GM19193 (cell line): ENCODE measurements around the gene SPATA21.

Source experiments
- POLR2A ChIP-seq: IDR thresholded peaks from 4 replicates; pipeline ENCODE4 v1.6.1; 2011; ENCODE audit not compliant: insufficient read depth, insufficient read length; ENCODE audit errors: extremely low read depth

Gene SPATA21

GRCh38 chr1:16436946-16437474, at the start of gene SPATA21:
SPATA21 (minus strand) TSS chr1:16437424; CDS start chr1:16431371, 6,053 bp downstream.
- TF ChIP-seq POLR2A = no peak

- TF ChIP-seq POLR2A = no peak
Measured at GRCh38 chr1:16484931-16485330, 47.7 kb upstream of the SPATA21 start.

DNA sequence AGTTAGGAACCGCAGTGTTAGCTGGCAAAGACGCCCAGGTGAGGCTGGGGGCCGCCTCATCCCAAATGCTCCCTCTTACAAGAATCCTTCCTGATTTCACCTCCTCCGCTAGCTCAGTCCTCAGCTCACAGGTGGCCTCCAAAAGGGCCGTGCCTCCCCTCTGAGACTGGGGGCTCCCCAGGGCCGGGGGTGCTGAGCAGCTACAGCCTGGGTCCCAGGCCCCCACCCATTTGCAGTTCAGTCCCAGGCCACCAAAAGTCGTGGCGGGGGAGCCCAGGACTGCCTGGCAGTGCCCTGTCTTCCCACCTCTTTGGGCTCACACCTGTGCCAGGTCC, 47.2 kb upstream of the SPATA21 start:
- TF ChIP-seq POLR2A = no peak

DNA sequence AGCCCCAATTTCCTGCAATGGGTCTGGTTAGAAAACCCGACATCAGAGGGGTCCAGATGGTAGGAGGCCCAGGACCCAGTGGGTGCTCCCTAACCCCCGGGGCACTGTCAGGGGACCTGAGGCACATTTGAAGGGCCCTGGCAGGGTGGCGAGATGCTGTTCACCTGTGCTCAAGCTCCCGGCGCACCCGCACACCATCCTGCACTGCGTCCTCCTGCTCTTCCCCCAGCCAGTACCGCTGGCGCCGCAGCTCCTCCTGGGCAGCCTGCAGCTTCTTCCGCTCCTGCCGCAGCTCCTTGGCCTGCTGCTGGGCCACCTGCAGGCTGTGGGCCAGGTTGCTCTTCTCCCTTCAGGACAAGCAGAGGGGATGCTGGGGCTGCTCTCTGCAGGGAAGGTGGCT, 40.9 kb upstream of the SPATA21 start:
- no peak for TF ChIP-seq POLR2A

DNA sequence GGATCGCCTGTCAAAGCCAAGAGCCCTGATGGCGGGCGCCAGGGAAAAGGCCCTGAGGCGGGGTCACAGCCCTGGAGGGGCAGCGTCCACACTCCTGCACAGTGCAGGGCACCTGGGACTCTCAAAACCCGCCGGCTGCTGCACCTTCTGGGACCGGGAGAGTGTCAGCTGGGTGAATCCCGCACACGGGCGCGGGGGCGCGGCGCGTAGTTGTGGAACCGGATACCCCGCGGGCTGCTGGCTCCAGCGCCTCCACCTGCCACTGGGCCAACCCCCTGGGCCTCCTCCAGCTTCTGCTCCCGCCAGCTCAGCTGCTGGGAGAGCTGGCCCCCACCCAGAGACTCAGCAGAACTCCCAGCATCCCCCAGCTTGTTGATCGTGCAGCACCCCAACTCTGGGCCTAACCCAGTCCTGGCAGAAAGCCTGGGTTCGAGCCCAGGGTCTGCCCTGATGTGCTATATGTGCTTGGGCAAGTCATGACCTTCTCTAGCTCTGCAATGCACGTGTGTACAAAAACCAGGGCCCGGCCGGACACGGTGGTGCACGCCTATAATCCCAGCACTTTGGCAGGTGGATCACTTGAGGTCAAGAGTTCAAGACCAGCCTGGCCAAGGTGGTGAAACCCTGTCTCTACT, 37.1 kb upstream of the SPATA21 start:
- no peak for TF ChIP-seq POLR2A

GRCh38 chr1:16468558-16468957, 31.3 kb upstream of the SPATA21 start:
- no peak for TF ChIP-seq POLR2A

DNA sequence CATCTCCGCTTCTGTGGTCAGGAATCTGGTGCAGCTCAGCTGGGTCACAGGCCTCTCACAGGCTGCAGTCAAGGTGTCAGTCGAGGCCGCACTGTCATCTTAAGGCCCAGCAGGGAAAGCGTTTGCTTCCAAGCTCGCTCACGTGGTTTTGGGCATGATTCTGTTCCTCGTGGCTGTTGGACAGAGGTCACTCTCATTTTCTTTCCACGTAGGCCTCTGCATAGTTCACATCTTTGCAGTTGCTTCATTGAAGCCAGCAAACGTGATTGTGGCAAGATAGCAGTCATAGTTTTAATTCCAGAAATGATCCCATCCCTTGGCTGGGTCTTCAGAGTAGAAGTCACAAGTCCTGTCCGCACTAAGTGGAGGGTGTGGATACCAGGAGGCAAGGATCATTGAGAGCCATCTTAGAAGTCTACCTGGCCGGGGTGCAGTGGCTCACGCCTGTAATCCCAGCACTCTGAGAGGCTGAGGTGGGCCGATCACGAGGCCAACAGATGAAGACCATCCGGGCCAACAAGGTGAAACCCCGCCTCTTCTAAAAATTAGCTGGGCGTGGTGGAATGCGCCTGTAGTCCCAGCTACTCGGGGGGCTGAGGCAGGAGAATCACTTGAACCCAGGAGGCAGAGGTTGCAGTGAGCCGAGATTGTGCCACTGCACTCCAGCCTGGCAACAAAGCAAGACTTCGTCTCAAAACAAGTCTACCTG, 27.8 kb upstream of the SPATA21 start:
- no peak for TF ChIP-seq POLR2A

GRCh38 chr1:16462773-16463330, 25.6 kb upstream of the SPATA21 start:
- TF ChIP-seq POLR2A = no peak

GRCh38 chr1:16461681-16462080, 24.5 kb upstream of the SPATA21 start:
- TF ChIP-seq POLR2A = no peak

DNA sequence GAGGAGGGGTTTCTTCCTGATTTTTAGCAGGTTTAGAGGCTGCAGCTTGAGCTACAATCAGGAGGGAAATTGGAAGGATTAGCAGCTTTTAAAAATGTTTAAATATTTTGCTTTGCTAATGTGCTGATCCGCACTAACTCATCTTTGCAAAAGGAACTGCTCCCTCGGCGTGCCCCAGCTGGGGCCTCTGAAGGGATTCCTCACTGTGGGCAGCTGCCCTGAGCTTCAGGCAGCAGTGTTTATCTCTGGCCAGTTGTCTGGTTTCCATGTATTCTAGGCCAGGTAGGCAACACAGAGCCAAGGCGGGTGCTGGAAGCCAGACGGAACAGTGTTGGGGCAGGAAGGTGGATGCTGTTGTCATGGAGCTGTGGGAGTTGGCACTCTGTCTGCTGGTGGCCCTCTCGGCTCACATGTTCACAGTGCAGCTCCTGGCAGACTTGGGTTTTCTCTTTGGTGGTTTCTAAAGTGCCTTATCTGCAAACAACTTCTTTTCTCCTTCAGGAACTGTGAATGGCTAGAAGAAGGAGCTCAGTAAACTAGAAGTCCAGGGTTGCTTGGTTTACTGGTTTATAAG, 22.2 kb upstream of the SPATA21 start:
- no peak for TF ChIP-seq POLR2A

DNA sequence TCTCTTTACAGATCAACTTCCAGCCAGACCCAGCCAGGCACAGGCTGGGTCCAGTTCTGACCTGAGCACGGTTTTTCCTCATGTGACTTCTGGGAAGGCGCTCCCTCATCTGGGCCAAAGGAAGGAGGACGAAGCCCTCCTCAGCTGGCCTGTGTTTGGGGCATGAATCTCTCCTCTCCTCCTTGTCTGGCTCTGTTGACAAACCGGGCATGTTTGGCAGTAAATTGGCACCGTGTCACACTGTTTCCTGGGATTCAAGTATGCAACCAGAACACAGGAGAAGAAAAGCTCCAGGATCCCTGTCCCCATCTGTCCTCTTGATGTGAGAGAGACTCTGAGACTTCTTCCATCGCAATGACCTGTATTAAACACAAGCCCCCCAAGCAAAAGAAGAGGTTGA, 21.6 kb upstream of the SPATA21 start:
- no peak for TF ChIP-seq POLR2A

- peak; percentile 27 for TF ChIP-seq POLR2A
Measured at GRCh38 chr1:16451841-16452528, 14.8 kb upstream of the SPATA21 start.

GRCh38 chr1:16450863-16451481, 13.7 kb upstream of the SPATA21 start:
- no peak for TF ChIP-seq POLR2A

DNA sequence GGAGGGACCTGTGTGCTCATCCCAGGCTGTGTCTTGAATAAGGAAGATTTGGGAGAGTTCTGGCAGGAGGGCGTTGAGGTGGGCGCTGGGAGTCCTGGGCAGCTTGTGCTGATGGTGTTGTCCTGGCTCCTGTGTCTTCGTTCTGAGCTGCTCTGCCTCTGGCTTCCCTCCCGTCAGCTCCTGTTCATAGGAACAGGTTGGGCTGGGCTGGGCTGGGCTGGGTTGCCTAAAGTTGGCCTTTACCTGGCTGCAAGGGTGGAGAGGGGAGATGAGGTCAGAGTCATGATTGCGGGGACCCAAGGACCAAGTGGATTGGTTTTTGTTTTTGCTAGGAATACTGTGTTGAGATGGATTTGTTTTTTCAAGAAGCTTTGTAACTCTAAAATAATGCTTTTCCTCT, 12.4 kb upstream of the SPATA21 start:
- no peak for TF ChIP-seq POLR2A

GRCh38 chr1:16449065-16449464, 11.8 kb upstream of the SPATA21 start:
- no peak for TF ChIP-seq POLR2A
